K562 (cell line): ENCODE measurements around the gene CUL1. TPM values are rescaled to one million over a fixed set of nuclear protein-coding genes. Genes with fewer than 3 reads are reported as not detected.

Experiments used
- BCL6 ChIP-seq: fragments of 250-450 bp; sonication (Bioruptor Pico); IDR thresholded peaks from 2 replicates; pipeline ENCODE4 v1.4.0; 2020
- BCOR ChIP-seq: fragments of 450-650 bp; IDR thresholded peaks from 2 replicates; pipeline ENCODE4 v1.6.1; 2016
- CBFA2T2 ChIP-seq: fragments of 450-650 bp; conservative IDR thresholded peaks from 2 replicates; pipeline ENCODE4 v1.6.1; 2017; ENCODE audit warnings: mild to moderate bottlenecking
- CREB1 ChIP-seq, 2 experiments: sonication (generic) in 1 of 2; formaldehyde crosslinking in 1 of 2; IDR thresholded peaks; 2 replicates each; pipeline versions ENCODE4 v1.6.1 to v1.8.0; 2012 to 2022; ENCODE audit warnings: inconsistent platforms in 1 of 2, mild to moderate bottlenecking in 1 of 2, missing genetic modification reagents in 1 of 2, moderate library complexity in 1 of 2
- DPF2 ChIP-seq: fragments of 450-650 bp; IDR thresholded peaks from 2 replicates; pipeline ENCODE4 v1.6.1; 2016
- EGR1 ChIP-seq: fragments of 450-650 bp; conservative IDR thresholded peaks from 2 replicates; pipeline ENCODE4 v1.6.1; 2017; ENCODE audit warnings: mild to moderate bottlenecking
- GATAD2B ChIP-seq: fragments of 450-650 bp; IDR thresholded peaks from 2 replicates; pipeline ENCODE4 v1.6.1; 2017; ENCODE audit warnings: mild to moderate bottlenecking, borderline replicate concordance
- HDAC3 ChIP-seq: fragments of 450-650 bp; IDR thresholded peaks from 2 replicates; pipeline ENCODE4 v1.6.1; 2018; ENCODE audit warnings: borderline replicate concordance, mild to moderate bottlenecking, moderate library complexity; ENCODE audit not compliant: partially characterized antibody
- IRF9 ChIP-seq: fragments of 450-650 bp; IDR thresholded peaks from 2 replicates; pipeline ENCODE4 v1.6.1; 2016; ENCODE audit warnings: missing biosample characterization, missing genetic modification characterization
- KDM1A ChIP-seq, 2 experiments: fragments of 450-650 bp; IDR thresholded peaks; 2 replicates each; pipeline ENCODE4 v1.6.1; 2016; ENCODE audit warnings: mild to moderate bottlenecking in 2 of 2
- KLF13 ChIP-seq: fragments of 450-650 bp; IDR thresholded peaks from 2 replicates; pipeline ENCODE4 v1.6.1; 2016; ENCODE audit warnings: missing genetic modification characterization, low read depth, mild to moderate bottlenecking, missing compliant biosample characterization, moderate library complexity, borderline replicate concordance
- NFRKB ChIP-seq: fragments of 450-650 bp; IDR thresholded peaks from 2 replicates; pipeline ENCODE4 v1.6.1; 2016; ENCODE audit warnings: low read depth
- NR2C2 ChIP-seq, 2 experiments: fragments of 200-800 bp in 1 of 2; sonication (Bioruptor generic) in 1 of 2; sonication (generic) in 1 of 2; formaldehyde crosslinking in 1 of 2; IDR thresholded peaks; 2 replicates each; pipeline versions ENCODE4 v1.6.1 to v1.8.0; 2016 to 2022; ENCODE audit warnings: mild to moderate bottlenecking in 1 of 2, missing compliant biosample characterization in 1 of 2, missing genetic modification characterization in 1 of 2, missing genetic modification reagents in 1 of 2
- PYGO2 ChIP-seq: fragments of 450-650 bp; IDR thresholded peaks from 2 replicates; pipeline ENCODE4 v1.6.1; 2016; ENCODE audit warnings: mild to moderate bottlenecking, missing genetic modification characterization, moderate library complexity, missing compliant biosample characterization
- SMAD4 ChIP-seq: fragments of 250-450 bp; sonication (Bioruptor Pico); conservative IDR thresholded peaks from 2 replicates; pipeline ENCODE4 v1.8.0; 2021; ENCODE audit warnings: inconsistent platforms, mild to moderate bottlenecking, moderate library complexity
- SMARCA4 ChIP-seq: fragments of 450-650 bp; IDR thresholded peaks from 2 replicates; pipeline ENCODE4 v1.6.1; 2016
- SOX6 ChIP-seq: fragments of 450-650 bp; IDR thresholded peaks from 2 replicates; pipeline ENCODE4 v1.6.1; 2014; ENCODE audit warnings: mild to moderate bottlenecking
- SRSF7 ChIP-seq: fragments of 200-400 bp; formaldehyde crosslinking; optimal IDR thresholded peaks from 2 replicates; pipeline ENCODE3; 2017; ENCODE audit warnings: mild to moderate bottlenecking, low read depth, low read length
- TAL1 ChIP-seq: fragments of 450-650 bp; IDR thresholded peaks from 2 replicates; pipeline ENCODE4 v1.6.1; 2016; ENCODE audit warnings: mild to moderate bottlenecking
- TCF3 ChIP-seq: sonication (generic); formaldehyde crosslinking; IDR thresholded peaks from 2 replicates; pipeline ENCODE4 v1.4.0; 2020; ENCODE audit warnings: mild to moderate bottlenecking, missing genetic modification reagents
- TCFL5 ChIP-seq: fragments of 250-450 bp; sonication (Bioruptor Pico); conservative IDR thresholded peaks from 2 replicates; pipeline ENCODE4 v1.6.1; 2021; ENCODE audit warnings: mild to moderate bottlenecking, moderate library complexity, matching md5 sums
- ZEB2 ChIP-seq: fragments of 450-650 bp; IDR thresholded peaks from 2 replicates; pipeline ENCODE4 v1.6.1; 2016
- ZNF384 ChIP-seq: IDR thresholded peaks from 2 replicates; pipeline ENCODE4 v1.6.1; 2012; ENCODE audit warnings: low read depth, low read length, improper control_type of control experiment
- ZNF707 ChIP-seq: fragments of 250-450 bp; sonication (Bioruptor Pico); conservative IDR thresholded peaks from 2 replicates; pipeline ENCODE4 v1.8.0; 2022; ENCODE audit warnings: inconsistent platforms, mild to moderate bottlenecking, moderate library complexity
- ZNF75A ChIP-seq: fragments of 450-650 bp; formaldehyde crosslinking; IDR thresholded peaks from 2 replicates; pipeline ENCODE4 v1.4.0; 2020; ENCODE audit warnings: mild to moderate bottlenecking
- polyA plus RNA-seq, 8 experiments: library from polyadenylated mRNA; depleted of rRNA in 4 of 8; stranded (reverse) in 5 of 8; unstranded in 3 of 8; fragments of >200 nt; fragmentation: Nextera tagmentation in 2 of 8; fragmentation: Illumina TruSeq in 1 of 8; extraction: Ambion mirVana in 2 of 8; extraction: Trizol in 1 of 8; gene quantifications; 2 replicates each; pipeline versions ENCODE4 v1.2.1 to v1.2.3, GENCODE V29; 2011 to 2014; ENCODE audit warnings: inconsistent platforms in 1 of 8, missing spikeins in 1 of 8
- total RNA-seq, 7 experiments: library from RNA; depleted of rRNA in 6 of 7; stranded (reverse); fragments of >200 nt in 6 of 7; fragmentation: Illumina TruSeq in 2 of 7; extraction: Trizol in 2 of 7; gene quantifications; 2 replicates each; pipeline versions ENCODE4 v1.2.1 to v1.2.3, GENCODE V29; 2011 to 2021; ENCODE audit warnings: low replicate concordance in 1 of 7
- TF ChIP-seq, protein P1 (sequence below): fragments of 450-650 bp; IDR thresholded peaks from 2 replicates; pipeline ENCODE4 v1.6.1; 2016; ENCODE audit warnings: mild to moderate bottlenecking
- TF ChIP-seq, protein P2 (sequence below): IDR thresholded peaks from 2 replicates; pipeline ENCODE4 v1.6.1; 2011; ENCODE audit not compliant: insufficient read length; ENCODE audit errors: extremely low read depth
- TF ChIP-seq, protein P3 (sequence below), 2 experiments: fragments of 450-650 bp; IDR thresholded peaks; 2 replicates each; pipeline ENCODE4 v1.6.1; 2016

CUL1 gene
- total and polyA plus RNA-seq, 9 of the 15 experiments (the other 6 are each of a cell fraction or from before 2014, with no cell fraction given) = 31.5 to 107 (median 96.5) TPM

GRCh38 chr7:148828965-148829364, 130.3 kb downstream of the CUL1 start (continued):
- TF ChIP-seq TAL1 (peak; percentile 42; the same call in 1 of the 2 replicates), ZEB2 (no peak), ZNF75A (no peak), ZNF384 (no peak), ZNF707 (CRISPR knock-in tag) (no peak), BCOR (no peak), KDM1A (IDR thresholded peaks at IDR 0.05) (peak; percentile 48 to 51; a peak in 2 of 4 replicates), CBFA2T2 (peak; percentile 55), SMARCA4 (peak; percentile 57; the same call in 1 of the 2 replicates), SRSF7 (no peak), IRF9 (tag) (no peak), SOX6 (peak; percentile 88), PYGO2 (no peak), TCFL5 (no peak), HDAC3 (peak; percentile 21), SMAD4 (CRISPR knock-in tag) (no peak), GATAD2B (peak; percentile 45; the same call in 1 of the 2 replicates), BCL6 (0 out of 2 replicates have a peak, but pooled peaks have one; percentile 38), KLF13 (tag) (no peak), NR2C2 (CRISPR knock-in tag; IDR thresholded peaks at IDR 0.05) (no peak), NR2C2 (tag; IDR thresholded peaks at IDR 0.05) (no peak), DPF2 (peak; percentile 45; the same call in 1 of the 2 replicates), EGR1 (no peak), TCF3 (CRISPR knock-in tag) (peak; percentile 70), CREB1 (IDR thresholded peaks at IDR 0.05) (no peak), CREB1 (CRISPR knock-in tag; IDR thresholded peaks at IDR 0.05) (no peak), NFRKB (no peak)
- TF ChIP-seq, protein P1, sequence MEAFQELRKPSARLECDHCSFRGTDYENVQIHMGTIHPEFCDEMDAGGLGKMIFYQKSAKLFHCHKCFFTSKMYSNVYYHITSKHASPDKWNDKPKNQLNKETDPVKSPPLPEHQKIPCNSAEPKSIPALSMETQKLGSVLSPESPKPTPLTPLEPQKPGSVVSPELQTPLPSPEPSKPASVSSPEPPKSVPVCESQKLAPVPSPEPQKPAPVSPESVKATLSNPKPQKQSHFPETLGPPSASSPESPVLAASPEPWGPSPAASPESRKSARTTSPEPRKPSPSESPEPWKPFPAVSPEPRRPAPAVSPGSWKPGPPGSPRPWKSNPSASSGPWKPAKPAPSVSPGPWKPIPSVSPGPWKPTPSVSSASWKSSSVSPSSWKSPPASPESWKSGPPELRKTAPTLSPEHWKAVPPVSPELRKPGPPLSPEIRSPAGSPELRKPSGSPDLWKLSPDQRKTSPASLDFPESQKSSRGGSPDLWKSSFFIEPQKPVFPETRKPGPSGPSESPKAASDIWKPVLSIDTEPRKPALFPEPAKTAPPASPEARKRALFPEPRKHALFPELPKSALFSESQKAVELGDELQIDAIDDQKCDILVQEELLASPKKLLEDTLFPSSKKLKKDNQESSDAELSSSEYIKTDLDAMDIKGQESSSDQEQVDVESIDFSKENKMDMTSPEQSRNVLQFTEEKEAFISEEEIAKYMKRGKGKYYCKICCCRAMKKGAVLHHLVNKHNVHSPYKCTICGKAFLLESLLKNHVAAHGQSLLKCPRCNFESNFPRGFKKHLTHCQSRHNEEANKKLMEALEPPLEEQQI = no peak
- TF ChIP-seq, protein P2, sequence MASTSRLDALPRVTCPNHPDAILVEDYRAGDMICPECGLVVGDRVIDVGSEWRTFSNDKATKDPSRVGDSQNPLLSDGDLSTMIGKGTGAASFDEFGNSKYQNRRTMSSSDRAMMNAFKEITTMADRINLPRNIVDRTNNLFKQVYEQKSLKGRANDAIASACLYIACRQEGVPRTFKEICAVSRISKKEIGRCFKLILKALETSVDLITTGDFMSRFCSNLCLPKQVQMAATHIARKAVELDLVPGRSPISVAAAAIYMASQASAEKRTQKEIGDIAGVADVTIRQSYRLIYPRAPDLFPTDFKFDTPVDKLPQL = no peak
- TF ChIP-seq, protein P3, sequence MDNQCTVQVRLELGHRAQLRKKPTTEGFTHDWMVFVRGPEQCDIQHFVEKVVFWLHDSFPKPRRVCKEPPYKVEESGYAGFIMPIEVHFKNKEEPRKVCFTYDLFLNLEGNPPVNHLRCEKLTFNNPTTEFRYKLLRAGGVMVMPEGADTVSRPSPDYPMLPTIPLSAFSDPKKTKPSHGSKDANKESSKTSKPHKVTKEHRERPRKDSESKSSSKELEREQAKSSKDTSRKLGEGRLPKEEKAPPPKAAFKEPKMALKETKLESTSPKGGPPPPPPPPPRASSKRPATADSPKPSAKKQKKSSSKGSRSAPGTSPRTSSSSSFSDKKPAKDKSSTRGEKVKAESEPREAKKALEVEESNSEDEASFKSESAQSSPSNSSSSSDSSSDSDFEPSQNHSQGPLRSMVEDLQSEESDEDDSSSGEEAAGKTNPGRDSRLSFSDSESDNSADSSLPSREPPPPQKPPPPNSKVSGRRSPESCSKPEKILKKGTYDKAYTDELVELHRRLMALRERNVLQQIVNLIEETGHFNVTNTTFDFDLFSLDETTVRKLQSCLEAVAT (IDR thresholded peaks at IDR 0.05) = no peak
